Vagina (tissue), 2 donors: ENCODE data around the gene PGR. TPM values are rescaled to one million over a fixed set of nuclear protein-coding genes. Genes with fewer than 3 reads are reported as not detected.

ENCODE experiments used
- DNase-seq, 2 donors: peaks; one replicate each; pipeline ENCODE4 v3.0.0-alpha.2; 2017; ENCODE audit errors: extremely low spot score in 2 of 2
- H3K27ac ChIP-seq: fragments of 200-600 bp; sonication (generic); one replicate; pipeline ENCODE4 v1.5.1; 2019
- H3K27me3 ChIP-seq: fragments of 200-600 bp; sonication (generic); one replicate; pipeline ENCODE4 v1.5.1; 2019
- H3K36me3 ChIP-seq, 2 donors: fragments of 200-600 bp; sonication (generic); one replicate each; pipeline ENCODE4 v1.5.1; 2017 to 2019
- H3K4me1 ChIP-seq: fragments of 200-600 bp; sonication (generic); one replicate; pipeline ENCODE4 v1.5.1; 2019
- H3K4me3 ChIP-seq, 2 donors: fragments of 200-600 bp; sonication (generic); 1 replicate in 1 of 2; 2 replicates in 1 of 2; pipeline ENCODE4 v1.5.1; 2016 to 2019
- H3K9me3 ChIP-seq: fragments of 200-600 bp; sonication (generic); one replicate; pipeline ENCODE4 v1.5.1; 2019
- POLR2A ChIP-seq, 2 donors: fragments of 450-650 bp; IDR thresholded peaks; one replicate each; pipeline ENCODE4 v1.6.1; 2017; ENCODE audit warnings: antibody characterized with exemption in 2 of 2, mild to moderate bottlenecking in 2 of 2, moderate library complexity in 2 of 2
- POLR2AphosphoS5 ChIP-seq, 2 donors: sonication (generic); formaldehyde crosslinking; IDR thresholded peaks; one replicate each; pipeline ENCODE4 v1.9.0; 2017; ENCODE audit warnings: antibody characterized with exemption in 2 of 2, mild to moderate bottlenecking in 2 of 2, low read depth in 1 of 2; ENCODE audit not compliant: insufficient read depth in 1 of 2
- intact Hi-C: fragments of 100-400 bp; cut with DNase I; formaldehyde crosslinking; loops from one replicate; pipeline ENCODE4 v1.15.1; 2023
- total RNA-seq: library from RNA; depleted of rRNA; stranded (reverse); fragments of >200 nt; gene quantifications from one replicate; pipeline ENCODE4 v1.2.3, GENCODE V29; 2016
- TF ChIP-seq, protein P1 (sequence below), 3 experiments: fragments of 450-650 bp in 2 of 3; fragments of 200-600 bp in 1 of 3; sonication (generic) in 1 of 3; IDR thresholded peaks; one replicate each; pipeline ENCODE4 v1.5.1; 2017 to 2019; ENCODE audit warnings: antibody characterized with exemption in 3 of 3, mild to moderate bottlenecking in 2 of 3, moderate library complexity in 2 of 3

PGR gene
- total RNA-seq, 1 donor from 2014 or later, result 34.4 TPM

DNA sequence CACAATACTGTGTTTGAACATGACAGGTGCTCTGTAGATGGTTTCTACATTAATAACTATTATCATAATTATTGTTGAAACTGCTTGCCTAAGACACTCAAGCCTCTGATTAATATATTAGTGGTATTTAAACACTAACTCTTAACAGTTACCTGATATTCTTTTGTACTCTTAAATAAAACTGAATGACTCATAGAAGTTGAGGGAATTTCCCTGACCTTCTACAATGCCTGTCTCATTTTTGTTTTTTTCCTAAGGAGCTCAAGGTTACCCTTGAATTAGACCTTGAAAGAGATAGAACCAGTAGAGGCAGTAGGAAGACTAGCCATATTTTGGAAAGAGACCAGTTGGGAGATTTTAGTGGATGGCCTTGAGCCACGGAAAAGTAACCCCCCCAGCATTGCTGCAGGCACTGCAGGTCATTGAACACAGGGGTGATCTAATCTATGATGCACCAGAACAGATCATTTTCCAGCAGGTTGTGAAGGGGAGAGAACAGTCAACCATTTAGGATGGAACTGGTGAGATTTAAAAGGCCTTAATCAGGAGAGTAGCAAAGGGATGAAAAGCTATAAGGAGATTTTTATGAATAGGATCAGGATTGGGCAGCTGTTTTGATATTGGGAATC, 148.3 kb downstream of the PGR start:
- H3K9me3 ChIP-seq, result no peaks in the 10 kb centered on the region

DNA sequence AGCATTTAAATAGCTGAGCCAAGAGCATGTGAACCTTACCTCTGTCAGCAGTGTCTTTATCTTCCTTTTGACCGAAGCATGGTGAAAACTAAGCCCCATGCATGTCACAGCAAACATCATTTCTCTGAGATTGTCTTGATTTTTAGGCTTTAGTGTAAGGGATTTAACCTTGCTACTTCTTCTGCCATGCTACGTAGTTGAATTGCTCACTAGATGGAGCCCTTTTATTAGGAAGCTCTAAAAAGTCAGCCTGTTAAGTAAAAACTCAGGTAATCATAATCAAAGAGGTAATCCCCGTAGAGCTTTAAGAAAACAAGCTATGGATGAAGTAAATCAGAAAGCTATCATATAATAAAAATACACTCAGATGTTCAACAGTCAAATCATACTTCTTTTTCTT, 149.5 kb downstream of the PGR start:
- DNase-seq, result no peak
- H3K4me1 ChIP-seq, result no peaks in the 10 kb centered on the region
- no peak overlapping the region for H3K4me3 ChIP-seq
- intact Hi-C loops, result no loop called here
- H3K27me3 ChIP-seq, result no peaks in the 10 kb centered on the region
- H3K27ac ChIP-seq, result no peak overlapping the region
- no peaks in the 10 kb centered on the region for H3K9me3 ChIP-seq
- TF ChIP-seq, protein P1, sequence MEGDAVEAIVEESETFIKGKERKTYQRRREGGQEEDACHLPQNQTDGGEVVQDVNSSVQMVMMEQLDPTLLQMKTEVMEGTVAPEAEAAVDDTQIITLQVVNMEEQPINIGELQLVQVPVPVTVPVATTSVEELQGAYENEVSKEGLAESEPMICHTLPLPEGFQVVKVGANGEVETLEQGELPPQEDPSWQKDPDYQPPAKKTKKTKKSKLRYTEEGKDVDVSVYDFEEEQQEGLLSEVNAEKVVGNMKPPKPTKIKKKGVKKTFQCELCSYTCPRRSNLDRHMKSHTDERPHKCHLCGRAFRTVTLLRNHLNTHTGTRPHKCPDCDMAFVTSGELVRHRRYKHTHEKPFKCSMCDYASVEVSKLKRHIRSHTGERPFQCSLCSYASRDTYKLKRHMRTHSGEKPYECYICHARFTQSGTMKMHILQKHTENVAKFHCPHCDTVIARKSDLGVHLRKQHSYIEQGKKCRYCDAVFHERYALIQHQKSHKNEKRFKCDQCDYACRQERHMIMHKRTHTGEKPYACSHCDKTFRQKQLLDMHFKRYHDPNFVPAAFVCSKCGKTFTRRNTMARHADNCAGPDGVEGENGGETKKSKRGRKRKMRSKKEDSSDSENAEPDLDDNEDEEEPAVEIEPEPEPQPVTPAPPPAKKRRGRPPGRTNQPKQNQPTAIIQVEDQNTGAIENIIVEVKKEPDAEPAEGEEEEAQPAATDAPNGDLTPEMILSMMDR (IDR thresholded peaks at IDR 0.05), result peak in 2 of 3 experiments; percentile 22 to 34
- no peak for TF ChIP-seq POLR2AphosphoS5 (IDR thresholded peaks at IDR 0.05; ENCODE audit: insufficient read depth in 1 of 2, low read depth in 1 of 2)
- H3K36me3 ChIP-seq, result peaks cover 0 to 8% of the 10 kb centered on the region in 2 donors

More for the DNA sequence above, 148.3 kb downstream of the PGR start:
- Histone ChIP-seq H3K36me3 (peaks cover 0 to 6% of the 10 kb centered on the region in 2 donors), H3K27ac (no peak overlapping the region), H3K4me1 (no peaks in the 10 kb centered on the region), H3K27me3 (no peaks in the 10 kb centered on the region), H3K4me3 (no peak overlapping the region)
- intact Hi-C loops, result no loop called here
- DNase-seq, result no peak
- TF ChIP-seq POLR2A (IDR thresholded peaks at IDR 0.05), result no peak
- TF ChIP-seq POLR2AphosphoS5 (IDR thresholded peaks at IDR 0.05; ENCODE audit: insufficient read depth in 1 of 2, low read depth in 1 of 2), result no peak
- TF ChIP-seq, protein P1 (IDR thresholded peaks at IDR 0.05), result no peak
